Vagina (tissue), 2 donors: Measurements from ENCODE around the gene MOV10L1. TPM values are rescaled to one million over a fixed set of nuclear protein-coding genes. Genes with fewer than 3 reads are reported as not detected.
A peak's percentile ranks its signal among the peaks of the same experiment; 100 is the strongest.
"Not testable (repeated sequence)": the region's sequence is repeated elsewhere in the genome, so short reads cannot be mapped to it uniquely, and the experiment has no call there.

Experiments
- DNase-seq, 2 donors: peaks; one replicate each; pipeline ENCODE4 v3.0.0-alpha.2; 2017; ENCODE audit errors: extremely low spot score in 2 of 2
- H3K27ac ChIP-seq: fragments of 200-600 bp; sonication (generic); one replicate; pipeline ENCODE4 v1.5.1; 2019
- H3K27me3 ChIP-seq: fragments of 200-600 bp; sonication (generic); one replicate; pipeline ENCODE4 v1.5.1; 2019
- H3K36me3 ChIP-seq, 2 donors: fragments of 200-600 bp; sonication (generic); one replicate each; pipeline ENCODE4 v1.5.1; 2017 to 2019
- H3K4me1 ChIP-seq: fragments of 200-600 bp; sonication (generic); one replicate; pipeline ENCODE4 v1.5.1; 2019
- H3K4me3 ChIP-seq, 2 donors: fragments of 200-600 bp; sonication (generic); 1 replicate in 1 of 2; 2 replicates in 1 of 2; pipeline ENCODE4 v1.5.1; 2016 to 2019
- H3K9me3 ChIP-seq: fragments of 200-600 bp; sonication (generic); one replicate; pipeline ENCODE4 v1.5.1; 2019
- CTCF ChIP-seq, 3 experiments: fragments of 450-650 bp in 2 of 3; fragments of 200-600 bp in 1 of 3; sonication (generic) in 1 of 3; IDR thresholded peaks; one replicate each; pipeline ENCODE4 v1.5.1; 2017 to 2019; ENCODE audit warnings: antibody characterized with exemption in 3 of 3, mild to moderate bottlenecking in 2 of 3, moderate library complexity in 2 of 3
- POLR2A ChIP-seq, 2 donors: fragments of 450-650 bp; IDR thresholded peaks; one replicate each; pipeline ENCODE4 v1.6.1; 2017; ENCODE audit warnings: antibody characterized with exemption in 2 of 2, mild to moderate bottlenecking in 2 of 2, moderate library complexity in 2 of 2
- POLR2AphosphoS5 ChIP-seq, 2 donors: sonication (generic); formaldehyde crosslinking; IDR thresholded peaks; one replicate each; pipeline ENCODE4 v1.9.0; 2017; ENCODE audit warnings: antibody characterized with exemption in 2 of 2, mild to moderate bottlenecking in 2 of 2, low read depth in 1 of 2; ENCODE audit not compliant: insufficient read depth in 1 of 2
- intact Hi-C: fragments of 100-400 bp; cut with DNase I; formaldehyde crosslinking; loops from one replicate; pipeline ENCODE4 v1.15.1; 2023
- total RNA-seq: library from RNA; depleted of rRNA; stranded (reverse); fragments of >200 nt; gene quantifications from one replicate; pipeline ENCODE4 v1.2.3, GENCODE V29; 2016

The MOV10L1 gene
- total RNA-seq, 1 donor from 2014 or later = 0.98 TPM

DNA sequence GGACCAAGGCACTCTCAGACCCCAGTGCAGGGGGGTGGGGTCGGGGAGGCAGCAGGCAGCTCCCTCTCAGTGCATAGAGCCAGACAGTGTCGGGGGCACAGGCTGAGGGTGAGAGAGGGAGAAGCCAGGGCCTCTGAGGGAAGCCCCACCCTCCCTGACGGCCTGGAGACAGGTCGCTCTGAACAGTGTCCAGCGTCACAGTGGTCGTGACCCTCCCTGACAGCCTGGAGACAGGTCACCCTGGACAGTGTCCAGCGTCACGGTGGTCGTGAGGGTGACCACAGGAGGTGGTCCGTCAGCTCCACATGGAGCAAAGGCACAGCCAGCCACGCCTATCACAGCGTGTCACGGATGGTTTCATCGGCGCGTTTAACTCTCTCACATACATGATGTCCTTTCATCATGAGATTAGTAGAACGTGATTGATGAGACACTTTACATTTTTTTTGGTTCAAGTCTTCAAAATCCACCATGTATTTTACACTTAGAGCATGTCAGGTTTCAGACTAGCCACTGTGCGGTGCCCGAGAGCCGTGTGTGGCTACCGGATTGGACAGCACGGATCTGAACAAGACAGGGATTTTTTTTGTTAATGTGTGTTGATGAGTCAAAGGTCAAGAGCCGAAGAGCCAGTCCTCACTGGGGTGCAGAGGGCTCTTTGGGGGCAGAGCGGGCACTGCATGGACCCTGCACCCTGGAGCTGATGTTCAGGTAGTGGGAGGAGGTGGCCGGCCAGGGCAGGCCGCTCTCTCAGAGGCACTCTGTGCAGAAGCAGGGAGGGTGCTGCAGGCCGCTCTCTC is 56.8 kb downstream of the MOV10L1 start:
- Histone ChIP-seq H3K4me1 (peaks cover 4% of the 10 kb centered on the region), H3K9me3 (no peaks in the 10 kb centered on the region), H3K36me3 (no peaks in the 10 kb centered on the region), H3K27ac (no peak overlapping the region), H3K27me3 (no peaks in the 10 kb centered on the region), H3K4me3 (no peak overlapping the region)
- no peak for DNase-seq
- intact Hi-C loops = no loop called here
- TF ChIP-seq POLR2AphosphoS5 (IDR thresholded peaks at IDR 0.05; ENCODE audit: insufficient read depth in 1 of 2, low read depth in 1 of 2) (peak in 1 of 2 donors; percentile 13), CTCF (IDR thresholded peaks at IDR 0.05) (peak in 2 of 3 experiments; percentile 44 to 55), POLR2A (IDR thresholded peaks at IDR 0.05) (no peak)

- DNase-seq, intact Hi-C loops, H3K27ac ChIP-seq, H3K4me1 ChIP-seq, H3K27me3 ChIP-seq, H3K9me3 ChIP-seq, H3K36me3 ChIP-seq, H3K4me3 ChIP-seq: not testable (repeated sequence)
These were observed 57.7 kb downstream of the MOV10L1 start for GRCh38 chr22:50147258-50148165.

GRCh38 chr22:50148166-50148500 is 58.3 kb downstream of the MOV10L1 start:
- H3K4me3 ChIP-seq = no peak overlapping the region
- H3K27ac ChIP-seq = no peak overlapping the region
- no peaks in the 10 kb centered on the region for H3K9me3 ChIP-seq
- no peak for DNase-seq
- no peak for TF ChIP-seq CTCF (IDR thresholded peaks at IDR 0.05)
- no peak for TF ChIP-seq POLR2AphosphoS5 (IDR thresholded peaks at IDR 0.05; ENCODE audit: insufficient read depth in 1 of 2, low read depth in 1 of 2)
- no peak for TF ChIP-seq POLR2A (IDR thresholded peaks at IDR 0.05)
- intact Hi-C loops = no loop called here
- no peaks in the 10 kb centered on the region for H3K36me3 ChIP-seq
- H3K4me1 ChIP-seq = peaks cover 4% of the 10 kb centered on the region
- no peaks in the 10 kb centered on the region for H3K27me3 ChIP-seq

GRCh38 chr22:50148991-50149721 is 59.4 kb downstream of the MOV10L1 start:
- intact Hi-C loops = no loop called here
- H3K27me3 ChIP-seq = no peaks in the 10 kb centered on the region
- no peak for DNase-seq
- H3K27ac ChIP-seq = no peak overlapping the region
- H3K4me3 ChIP-seq = no peak overlapping the region
- no peaks in the 10 kb centered on the region for H3K36me3 ChIP-seq
- peak in 2 of 3 experiments; percentile 40 to 52 for TF ChIP-seq CTCF (IDR thresholded peaks at IDR 0.05)
- peak; percentile 21 to 54 for TF ChIP-seq POLR2AphosphoS5 (IDR thresholded peaks at IDR 0.05; ENCODE audit: insufficient read depth in 1 of 2, low read depth in 1 of 2)
- TF ChIP-seq POLR2A (IDR thresholded peaks at IDR 0.05) = no peak
- H3K9me3 ChIP-seq = no peaks in the 10 kb centered on the region
- H3K4me1 ChIP-seq = peaks cover 4% of the 10 kb centered on the region
